Neural cell (in vitro differentiated cells): ENCODE data around the gene TMEM254. TPM values are rescaled to one million over a fixed set of nuclear protein-coding genes. Genes with fewer than 3 reads are reported as not detected.
"Not testable (repeated sequence)": the region's sequence is repeated elsewhere in the genome, so short reads cannot be mapped to it uniquely, and the experiment has no call there.

Source experiments
- H2AFZ ChIP-seq: fragments of 200-600, 300-800 bp; sonication (generic), shearing (Covaris generic); 2 replicates; pipeline ENCODE4 v1.6.0; 2014; ENCODE audit warnings: low read depth, mild to moderate bottlenecking, antibody characterized with exemption, low read length, moderate library complexity
- H3F3A ChIP-seq: fragments of 200-600 bp; shearing (Covaris generic); 2 replicates; pipeline ENCODE4 v1.6.1; 2016; ENCODE audit warnings: mild to moderate bottlenecking, moderate library complexity, mixed read lengths, antibody characterized with exemption, low read length; ENCODE audit not compliant: insufficient read depth, poor library complexity, severe bottlenecking
- H3K27ac ChIP-seq: fragments of 200-600, 300-800 bp; sonication (generic), shearing (Covaris generic); 2 replicates; pipeline ENCODE4 v1.5.1; 2014; ENCODE audit warnings: mild to moderate bottlenecking, low read length, moderate library complexity
- H3K27me3 ChIP-seq: fragments of 300-800, 200-600 bp; sonication (generic), shearing (Covaris generic); 2 replicates; pipeline ENCODE4 v1.6.0; 2014; ENCODE audit warnings: mild to moderate bottlenecking, low read depth, low read length, moderate library complexity; ENCODE audit not compliant: insufficient read depth
- H3K36me3 ChIP-seq: fragments of 300-800, 200-600 bp; sonication (generic), shearing (Covaris generic); 2 replicates; pipeline ENCODE4 v1.5.1; 2014; ENCODE audit warnings: mild to moderate bottlenecking, antibody characterized with exemption, low read length, moderate library complexity; ENCODE audit not compliant: insufficient read depth
- H3K4me2 ChIP-seq: fragments of 300-800, 200-600 bp; sonication (generic), shearing (Covaris generic); 2 replicates; pipeline ENCODE4 v1.6.0; 2014; ENCODE audit warnings: mild to moderate bottlenecking, low read length
- H3K4me3 ChIP-seq: fragments of 300-800, 200-600 bp; sonication (generic), shearing (Covaris generic); 2 replicates; pipeline ENCODE4 v1.5.1; 2014; ENCODE audit warnings: mild to moderate bottlenecking, low read length, moderate library complexity
- H3K79me2 ChIP-seq: fragments of 200-600 bp; shearing (Covaris generic); replicated peaks from 2 replicates; pipeline ENCODE4 v1.6.0; 2014; ENCODE audit warnings: mild to moderate bottlenecking, low read length, moderate library complexity; ENCODE audit not compliant: insufficient read depth
- H3K9ac ChIP-seq: fragments of 300-800, 200-600 bp; sonication (generic), shearing (Covaris generic); 2 replicates; pipeline ENCODE4 v1.6.1; 2016; ENCODE audit warnings: mild to moderate bottlenecking, low read length, mixed read lengths
- H3K9me2 ChIP-seq: fragments of 200-600 bp; shearing (Covaris generic); 2 replicates; pipeline ENCODE4 v1.6.1; 2016; ENCODE audit warnings: mild to moderate bottlenecking, low read length, mixed read lengths; ENCODE audit not compliant: insufficient read depth
- H3K9me3 ChIP-seq: fragments of 200-600, 300-800 bp; sonication (generic), shearing (Covaris generic); 2 replicates; pipeline ENCODE4 v1.6.1; 2016; ENCODE audit warnings: mild to moderate bottlenecking, mixed run types, low read length, moderate library complexity, mixed read lengths
- H4K20me1 ChIP-seq: fragments of 200-600 bp; shearing (Covaris generic); 2 replicates; pipeline ENCODE4 v1.6.1; 2016; ENCODE audit warnings: mild to moderate bottlenecking, mixed run types; ENCODE audit not compliant: insufficient read depth
- CTCF ChIP-seq: fragments of 450-650 bp; IDR thresholded peaks from 2 replicates; pipeline ENCODE4 v1.5.1; 2014; ENCODE audit warnings: antibody characterized with exemption, mild to moderate bottlenecking, moderate library complexity; ENCODE audit not compliant: poor library complexity, severe bottlenecking
- EP300 ChIP-seq: fragments of 450-650 bp; conservative IDR thresholded peaks from 2 replicates; pipeline ENCODE4 v1.6.1; 2014; ENCODE audit warnings: antibody characterized with exemption, mild to moderate bottlenecking, moderate library complexity; ENCODE audit not compliant: poor library complexity, severe bottlenecking
- EZH2 ChIP-seq: fragments of 200-600, 300-800 bp; shearing (Covaris generic), sonication (generic); IDR thresholded peaks from 2 replicates; pipeline ENCODE4 v1.6.1; 2014; ENCODE audit warnings: antibody characterized with exemption, low read length, borderline replicate concordance, mild to moderate bottlenecking; ENCODE audit not compliant: insufficient read depth, poor library complexity, severe bottlenecking
- MXI1 ChIP-seq: fragments of 450-650 bp; conservative IDR thresholded peaks from 2 replicates; pipeline ENCODE4 v1.6.1; 2014; ENCODE audit warnings: antibody characterized with exemption, mild to moderate bottlenecking; ENCODE audit not compliant: poor library complexity, severe bottlenecking
- POLR2AphosphoS5 ChIP-seq: IDR thresholded peaks from 2 replicates; pipeline ENCODE4 v1.6.1; 2012
- RAD21 ChIP-seq: fragments of 450-650 bp; conservative IDR thresholded peaks from 2 replicates; pipeline ENCODE4 v1.6.1; 2014; ENCODE audit warnings: antibody characterized with exemption, mild to moderate bottlenecking, moderate library complexity
- REST ChIP-seq: IDR thresholded peaks from 2 replicates; pipeline ENCODE4 v1.6.1; 2012; ENCODE audit warnings: borderline replicate concordance
- SMC3 ChIP-seq: fragments of 450-650 bp; conservative IDR thresholded peaks from 2 replicates; pipeline ENCODE4 v1.6.1; 2014; ENCODE audit warnings: antibody characterized with exemption, mild to moderate bottlenecking, moderate library complexity; ENCODE audit not compliant: poor library complexity
- TAF1 ChIP-seq: IDR thresholded peaks from 2 replicates; pipeline ENCODE4 v1.6.1; 2012; ENCODE audit warnings: low read depth
- polyA plus RNA-seq: library from polyadenylated mRNA; depleted of rRNA; stranded (reverse); fragments of >200 nt; gene quantifications from 2 replicates; pipeline ENCODE4 v1.2.3, GENCODE V29; 2014

TMEM254 gene
- polyA plus RNA-seq, 1 donor from 2014 or later: 24.3 TPM

- Histone ChIP-seq H3K79me2 (no peaks in the 10 kb centered on the region), H3K9me2 (no peaks in the 10 kb centered on the region), H3K36me3 (no peaks in the 10 kb centered on the region), H3F3A (no peaks in the 10 kb centered on the region), H3K4me2 (no peak overlapping the region), H3K27me3 (no peaks in the 10 kb centered on the region), H4K20me1 (no peaks in the 10 kb centered on the region), H3K9me3 (no peaks in the 10 kb centered on the region), H3K27ac (no peak overlapping the region), H2AFZ (no peak overlapping the region), H3K9ac (no peak overlapping the region), H3K4me3 (no peak overlapping the region)
- no peak for TF ChIP-seq POLR2AphosphoS5
- TF ChIP-seq EP300: no peak
- no peak for TF ChIP-seq SMC3
- TF ChIP-seq EZH2: no peak
- no peak for TF ChIP-seq REST
- TF ChIP-seq CTCF: no peak
- TF ChIP-seq RAD21: no peak
- no peak for TF ChIP-seq MXI1
- no peak for TF ChIP-seq TAF1
These were observed 46.0 kb upstream of the TMEM254 start for GRCh38 chr10:80032503-80032902.

GRCh38 chr10:80034766-80035165, 43.7 kb upstream of the TMEM254 start:
- not testable (repeated sequence) for H3F3A ChIP-seq, H2AFZ ChIP-seq, H3K9me2 ChIP-seq, H3K36me3 ChIP-seq, H3K9me3 ChIP-seq, H3K4me3 ChIP-seq, H3K4me2 ChIP-seq, H4K20me1 ChIP-seq, H3K27ac ChIP-seq, H3K27me3 ChIP-seq, H3K79me2 ChIP-seq, H3K9ac ChIP-seq

GRCh38 chr10:80035430-80035829, 43.0 kb upstream of the TMEM254 start:
- H3F3A ChIP-seq, H3K4me2 ChIP-seq, H3K27me3 ChIP-seq, H3K27ac ChIP-seq, H2AFZ ChIP-seq, H3K9ac ChIP-seq, H3K9me2 ChIP-seq, H3K79me2 ChIP-seq, H3K4me3 ChIP-seq, H3K36me3 ChIP-seq, H4K20me1 ChIP-seq, H3K9me3 ChIP-seq: not testable (repeated sequence)

GRCh38 chr10:80036921-80037500, 41.5 kb upstream of the TMEM254 start:
- not testable (repeated sequence) for H2AFZ ChIP-seq, H3K27me3 ChIP-seq, H3K79me2 ChIP-seq, H3F3A ChIP-seq, H3K4me3 ChIP-seq, H3K9me2 ChIP-seq, H3K9me3 ChIP-seq, H4K20me1 ChIP-seq, H3K36me3 ChIP-seq, H3K4me2 ChIP-seq, H3K27ac ChIP-seq, H3K9ac ChIP-seq

- not testable (repeated sequence) for H3K79me2 ChIP-seq, H3F3A ChIP-seq, H3K9me2 ChIP-seq, H3K27me3 ChIP-seq, H3K4me3 ChIP-seq, H3K9me3 ChIP-seq, H2AFZ ChIP-seq, H4K20me1 ChIP-seq, H3K4me2 ChIP-seq, H3K27ac ChIP-seq, H3K36me3 ChIP-seq, H3K9ac ChIP-seq
These were observed 40.2 kb upstream of the TMEM254 start for GRCh38 chr10:80038226-80038625.
